PC-3 (cell line): Measurements from ENCODE around the gene AAMDC. TPM values are rescaled to one million over a fixed set of nuclear protein-coding genes. Genes with fewer than 3 reads are reported as not detected.

ENCODE experiments used
- ATAC-seq: fragments of 200-7000 bp; cut with Tn5 transposase; 2 replicates; pipeline ENCODE4 v1.9.1; 2020; ENCODE audit warnings: mild to moderate bottlenecking, moderate library complexity
- BruUV-seq: library from RNA; stranded (reverse); fragments of 400-500 nt; replicated peaks from 2 replicates; lab custom pipeline; 2021; lab: Mats Ljungman, UMichigan
- CTCF ChIA-PET: fragments of 300-600 bp; sonication (Branson Sonifier 250); formaldehyde crosslinking; loops from one replicate; lab custom pipeline; 2022; ENCODE audit warnings: antibody characterized with exemption; lab: Charles Lee
- POLR2A ChIA-PET: fragments of 300-600 bp; sonication (Branson Sonifier 250); formaldehyde crosslinking; loops from one replicate; lab custom pipeline; 2022; ENCODE audit warnings: antibody characterized with exemption; ENCODE audit not compliant: unreplicated experiment; lab: Charles Lee
- DNase-seq: peaks from one replicate; pipeline ENCODE4 v3.0.0-alpha.2; 2015
- H2AFZ ChIP-seq: fragments of 300-600 bp; sonication (generic); 2 replicates; pipeline ENCODE4 v1.6.0; 2016; ENCODE audit warnings: antibody characterized with exemption, low read length
- H3F3A ChIP-seq: fragments of 300-600 bp; sonication (generic); one replicate; pipeline ENCODE4 v1.6.0; 2017; ENCODE audit warnings: antibody characterized with exemption, low read length, control low read depth, mild to moderate bottlenecking; ENCODE audit not compliant: unreplicated experiment
- H3K27ac ChIP-seq: fragments of 300-600 bp; sonication (generic); 2 replicates; pipeline ENCODE4 v1.5.1; 2016; ENCODE audit warnings: mild to moderate bottlenecking, low read length
- H3K27me3 ChIP-seq: fragments of 300-600 bp; sonication (generic); 2 replicates; pipeline ENCODE4 v1.6.1; 2016; ENCODE audit warnings: low read length, mixed read lengths
- H3K36me3 ChIP-seq: fragments of 300-600 bp; sonication (generic); 2 replicates; pipeline ENCODE4 v1.6.1; 2016; ENCODE audit warnings: low read depth, mixed run types, low read length, mixed read lengths
- H3K4me1 ChIP-seq: fragments of 300-600 bp; sonication (generic); 2 replicates; pipeline ENCODE4 v1.5.1; 2016; ENCODE audit warnings: low read length; ENCODE audit not compliant: insufficient read depth
- H3K4me2 ChIP-seq: fragments of 300-600 bp; sonication (generic); 2 replicates; pipeline ENCODE4 v1.6.0; 2016; ENCODE audit warnings: low read length
- H3K4me3 ChIP-seq: fragments of 300-600 bp; sonication (generic); 2 replicates; pipeline ENCODE4 v1.5.1; 2016; ENCODE audit warnings: mild to moderate bottlenecking, low read length, mixed read lengths
- H3K79me2 ChIP-seq: fragments of 300-600 bp; sonication (generic); 2 replicates; pipeline ENCODE4 v1.6.1; 2017; ENCODE audit warnings: low read length, mixed read lengths
- H3K9ac ChIP-seq: fragments of 300-600 bp; sonication (generic); 2 replicates; pipeline ENCODE4 v1.6.0; 2016; ENCODE audit warnings: mild to moderate bottlenecking, low read length
- H3K9me2 ChIP-seq: fragments of 300-600 bp; sonication (generic); replicated peaks from 2 replicates; pipeline ENCODE4 v1.6.1; 2016; ENCODE audit warnings: mixed run types, low read length, mixed read lengths
- H3K9me3 ChIP-seq: fragments of 300-600 bp; sonication (generic); 2 replicates; pipeline ENCODE4 v1.6.1; 2016; ENCODE audit warnings: low read length, mixed read lengths
- H4K20me1 ChIP-seq: fragments of 300-600 bp; sonication (generic); 2 replicates; pipeline ENCODE4 v1.6.1; 2016; ENCODE audit warnings: low read length, mixed read lengths
- EZH2 ChIP-seq: fragments of 300-600 bp; sonication (generic); IDR thresholded peaks from one replicate; pipeline ENCODE4 v1.6.1; 2017; ENCODE audit warnings: antibody characterized with exemption, mild to moderate bottlenecking, low read length; ENCODE audit not compliant: unreplicated experiment
- EZH2phosphoT487 ChIP-seq: fragments of 300-600 bp; sonication (generic); IDR thresholded peaks from 2 replicates; pipeline ENCODE4 v1.6.1; 2018; ENCODE audit warnings: mild to moderate bottlenecking, antibody characterized with exemption, low read length, borderline replicate concordance
- intact Hi-C: fragments of 100-400 bp; cut with micrococcal nuclease; formaldehyde crosslinking; loops from 2 replicates; pipeline ENCODE4 v1.9.0; 2023
- total RNA-seq: library from RNA; depleted of rRNA; stranded (reverse); fragments of >200 nt; gene quantifications from 2 replicates; pipeline ENCODE4 v1.2.3, GENCODE V29; 2014
- TF ChIP-seq, protein P1 (sequence below): fragments of 300-600 bp; sonication (generic); conservative IDR thresholded peaks from 2 replicates; pipeline ENCODE4 v1.5.1; 2017; ENCODE audit warnings: antibody characterized with exemption, low read depth, mild to moderate bottlenecking, low read length

Gene AAMDC
- total RNA-seq, 1 experiment from 2014 or later, result 18.0 TPM

GRCh38 chr11:77883775-77884174 is 62.8 kb downstream of the AAMDC start:
- TF ChIP-seq EZH2phosphoT487, result no peak
- TF ChIP-seq EZH2, result no peak
- TF ChIP-seq, protein P1, sequence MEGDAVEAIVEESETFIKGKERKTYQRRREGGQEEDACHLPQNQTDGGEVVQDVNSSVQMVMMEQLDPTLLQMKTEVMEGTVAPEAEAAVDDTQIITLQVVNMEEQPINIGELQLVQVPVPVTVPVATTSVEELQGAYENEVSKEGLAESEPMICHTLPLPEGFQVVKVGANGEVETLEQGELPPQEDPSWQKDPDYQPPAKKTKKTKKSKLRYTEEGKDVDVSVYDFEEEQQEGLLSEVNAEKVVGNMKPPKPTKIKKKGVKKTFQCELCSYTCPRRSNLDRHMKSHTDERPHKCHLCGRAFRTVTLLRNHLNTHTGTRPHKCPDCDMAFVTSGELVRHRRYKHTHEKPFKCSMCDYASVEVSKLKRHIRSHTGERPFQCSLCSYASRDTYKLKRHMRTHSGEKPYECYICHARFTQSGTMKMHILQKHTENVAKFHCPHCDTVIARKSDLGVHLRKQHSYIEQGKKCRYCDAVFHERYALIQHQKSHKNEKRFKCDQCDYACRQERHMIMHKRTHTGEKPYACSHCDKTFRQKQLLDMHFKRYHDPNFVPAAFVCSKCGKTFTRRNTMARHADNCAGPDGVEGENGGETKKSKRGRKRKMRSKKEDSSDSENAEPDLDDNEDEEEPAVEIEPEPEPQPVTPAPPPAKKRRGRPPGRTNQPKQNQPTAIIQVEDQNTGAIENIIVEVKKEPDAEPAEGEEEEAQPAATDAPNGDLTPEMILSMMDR, result no peak
- Histone ChIP-seq H3F3A (no peaks in the 10 kb centered on the region), H3K36me3 (peaks cover 31% of the 10 kb centered on the region; the same call in 1 of the 2 replicates), H3K4me3 (no peak overlapping the region), H3K27me3 (no peaks in the 10 kb centered on the region), H3K4me2 (no peak overlapping the region), H3K79me2 (no peaks in the 10 kb centered on the region), H3K9me3 (no peaks in the 10 kb centered on the region), H3K27ac (no peak overlapping the region), H4K20me1 (no peaks in the 10 kb centered on the region), H3K9me2 (no peaks in the 10 kb centered on the region), H3K4me1 (no peaks in the 10 kb centered on the region), H3K9ac (no peak overlapping the region), H2AFZ (no peak overlapping the region)
- intact Hi-C loops, result no loop called here
- DNase-seq (no peak), ATAC-seq (no peak)
- CTCF ChIA-PET, result no interaction called here
- no TSS peak for BruUV-seq
- POLR2A ChIA-PET, result no interaction called here

- ChIA-PET CTCF (no interaction called here), POLR2A (no interaction called here)
- no peak for ATAC-seq
- Histone ChIP-seq H3K9ac (no peak overlapping the region), H3K4me1 (no peaks in the 10 kb centered on the region), H3K36me3 (peaks cover 25% of the 10 kb centered on the region; the same call in 1 of the 2 replicates), H4K20me1 (no peaks in the 10 kb centered on the region), H2AFZ (no peak overlapping the region), H3K27me3 (no peaks in the 10 kb centered on the region), H3K9me3 (no peaks in the 10 kb centered on the region), H3K4me3 (no peak overlapping the region), H3K27ac (no peak overlapping the region), H3K4me2 (no peak overlapping the region), H3K79me2 (no peaks in the 10 kb centered on the region), H3K9me2 (no peaks in the 10 kb centered on the region), H3F3A (no peaks in the 10 kb centered on the region)
- no TSS peak for BruUV-seq
- intact Hi-C loops, result no loop called here
- TF ChIP-seq EZH2 (no peak), EZH2phosphoT487 (no peak)
- TF ChIP-seq, protein P1, result no peak
- no peak for DNase-seq
Measured at GRCh38 chr11:77884186-77884828, 63.4 kb downstream of the AAMDC start.

DNA sequence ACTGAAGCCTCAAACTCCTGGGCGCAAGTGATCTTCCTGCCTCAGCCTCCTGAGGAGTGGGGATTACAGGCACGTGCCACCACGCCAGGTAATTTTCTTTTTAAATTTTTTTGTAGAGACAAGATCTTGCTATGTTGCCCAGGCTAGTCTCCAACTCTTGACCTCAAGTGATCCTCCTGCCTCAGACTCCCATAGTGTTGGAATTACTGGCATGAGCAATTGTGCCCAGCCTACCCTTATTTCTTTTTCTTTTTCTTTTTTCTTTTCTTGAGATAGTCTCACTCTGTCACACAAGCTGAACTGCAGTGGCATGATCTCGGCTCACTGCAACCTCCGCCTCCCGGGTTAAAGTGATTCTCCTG is 63.9 kb downstream of the AAMDC start:
- Histone ChIP-seq H3F3A (no peaks in the 10 kb centered on the region), H2AFZ (no peak overlapping the region), H3K4me1 (no peaks in the 10 kb centered on the region), H4K20me1 (no peaks in the 10 kb centered on the region), H3K9me3 (no peaks in the 10 kb centered on the region), H3K9me2 (no peaks in the 10 kb centered on the region), H3K9ac (no peak overlapping the region), H3K79me2 (no peaks in the 10 kb centered on the region), H3K4me3 (no peak overlapping the region), H3K27me3 (no peaks in the 10 kb centered on the region), H3K36me3 (peaks cover 25% of the 10 kb centered on the region; the same call in 1 of the 2 replicates), H3K4me2 (no peak overlapping the region), H3K27ac (no peak overlapping the region)
- no TSS peak for BruUV-seq
- TF ChIP-seq, protein P1, result no peak
- TF ChIP-seq EZH2phosphoT487 (no peak), EZH2 (no peak)
- no peak for ATAC-seq
- POLR2A ChIA-PET, result no interaction called here
- CTCF ChIA-PET, result no interaction called here
- intact Hi-C loops, result no loop called here
- no peak for DNase-seq
